HG03575 (cell line): Measurements from ENCODE around the gene CSNK1G2.
"Not testable (repeated sequence)": the region's sequence is repeated elsewhere in the genome, so short reads cannot be mapped to it uniquely, and the experiment has no call there.

ENCODE experiments used
- ATAC-seq: cut with Tn5 transposase; IDR thresholded peaks from one replicate; pipeline ENCODE4 v1.9.1; 2021; ENCODE audit not compliant: unreplicated experiment, insufficient number of reproducible peaks, low FRiP score; ENCODE audit errors: extremely low read depth

Gene CSNK1G2

DNA sequence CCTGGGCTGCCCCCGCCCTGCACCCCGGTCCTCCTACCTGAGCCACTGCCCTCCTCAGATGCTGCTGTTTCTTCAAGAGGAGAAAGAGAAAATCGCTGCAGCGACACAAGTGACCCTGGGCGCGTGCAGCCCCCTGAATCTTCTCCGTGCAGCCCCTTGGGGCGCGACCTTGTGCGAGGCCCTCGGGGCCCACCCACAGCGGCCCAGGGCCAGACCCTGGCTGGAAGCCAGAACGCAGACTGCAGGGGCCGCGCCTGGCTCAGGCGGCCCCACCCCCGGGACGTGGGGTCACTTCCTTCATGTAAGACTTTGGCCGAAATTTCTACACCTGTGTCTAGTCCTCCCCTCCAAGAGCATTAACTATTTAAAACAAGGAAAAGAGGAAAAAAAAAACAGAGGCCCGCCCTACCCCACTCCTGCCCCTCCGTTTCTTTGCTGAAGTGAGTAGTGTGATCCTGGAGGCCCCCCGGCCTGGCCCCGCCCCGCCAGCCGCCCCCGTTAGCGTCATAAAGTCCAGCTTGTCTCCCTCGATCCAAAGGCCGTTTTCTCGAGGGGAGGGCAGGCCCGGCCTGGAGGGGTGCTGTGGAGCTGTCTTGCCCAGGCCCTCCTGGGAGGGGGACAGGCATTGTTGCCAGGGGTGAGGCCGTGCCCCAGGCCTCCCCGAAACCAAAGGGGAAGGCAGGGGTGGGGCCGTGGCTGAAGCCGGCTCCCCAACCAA is 39.3 kb downstream of the CSNK1G2 start:
- no peak for ATAC-seq

DNA sequence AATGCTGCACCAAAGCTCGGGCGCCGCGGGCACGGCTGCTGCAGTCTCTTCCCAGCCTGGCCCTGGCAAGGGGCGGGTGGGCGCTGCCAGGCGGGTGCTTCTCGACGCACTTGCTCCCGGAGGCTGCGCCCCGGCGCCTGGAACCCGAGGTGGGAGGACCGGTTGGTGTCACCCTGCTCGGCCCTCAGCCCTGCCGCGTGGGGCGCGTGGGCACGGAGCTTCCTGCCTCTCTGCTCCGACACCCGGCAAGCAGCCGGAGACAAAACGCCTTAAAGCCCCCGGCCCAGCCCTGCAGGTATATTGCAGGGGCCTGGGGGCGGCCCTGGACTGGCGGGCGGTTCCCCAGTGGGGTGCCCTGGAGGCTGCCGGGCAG is 39.8 kb downstream of the CSNK1G2 start:
- ATAC-seq = no peak

DNA sequence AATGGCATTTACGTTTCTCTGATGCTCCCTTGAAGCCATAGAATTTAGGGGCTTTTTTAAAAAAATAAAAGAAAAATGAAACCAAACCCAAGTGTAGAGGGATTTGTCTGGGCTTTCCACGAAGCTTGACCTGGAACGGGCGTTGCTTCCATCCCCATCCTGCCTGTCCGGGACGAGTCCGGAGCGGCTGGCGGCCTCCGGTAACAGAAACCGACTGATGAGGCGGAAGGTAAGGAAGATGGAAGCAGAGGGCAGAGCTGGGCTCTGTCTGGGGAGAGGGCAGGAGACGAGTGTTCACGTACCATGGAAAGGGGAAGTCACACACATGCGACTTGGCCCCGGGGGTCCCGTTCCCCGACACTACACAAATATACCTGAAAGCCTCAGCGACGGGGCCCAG is 40.3 kb downstream of the CSNK1G2 start:
- ATAC-seq = no peak

DNA sequence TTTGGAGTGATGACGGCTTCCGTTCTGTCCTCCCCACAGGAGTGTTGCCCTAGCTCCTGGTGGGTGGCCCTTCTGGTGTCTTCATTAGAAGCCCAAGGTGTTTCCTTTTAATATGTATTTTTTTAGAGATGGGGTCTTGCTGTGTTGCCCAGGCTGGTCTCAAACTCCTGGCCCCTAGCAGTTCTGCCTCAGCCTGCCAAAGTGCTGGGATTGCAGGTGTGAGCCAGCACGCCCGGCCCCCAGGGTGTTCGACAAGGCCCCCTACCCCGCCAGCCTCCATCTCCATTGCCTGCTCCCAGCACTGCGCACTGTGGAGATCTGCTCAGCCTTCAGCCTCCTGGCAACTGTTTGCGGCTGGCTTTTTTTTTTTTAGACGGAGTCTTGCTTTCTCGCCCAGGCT is 43.4 kb downstream of the CSNK1G2 start:
- ATAC-seq = no peak

DNA sequence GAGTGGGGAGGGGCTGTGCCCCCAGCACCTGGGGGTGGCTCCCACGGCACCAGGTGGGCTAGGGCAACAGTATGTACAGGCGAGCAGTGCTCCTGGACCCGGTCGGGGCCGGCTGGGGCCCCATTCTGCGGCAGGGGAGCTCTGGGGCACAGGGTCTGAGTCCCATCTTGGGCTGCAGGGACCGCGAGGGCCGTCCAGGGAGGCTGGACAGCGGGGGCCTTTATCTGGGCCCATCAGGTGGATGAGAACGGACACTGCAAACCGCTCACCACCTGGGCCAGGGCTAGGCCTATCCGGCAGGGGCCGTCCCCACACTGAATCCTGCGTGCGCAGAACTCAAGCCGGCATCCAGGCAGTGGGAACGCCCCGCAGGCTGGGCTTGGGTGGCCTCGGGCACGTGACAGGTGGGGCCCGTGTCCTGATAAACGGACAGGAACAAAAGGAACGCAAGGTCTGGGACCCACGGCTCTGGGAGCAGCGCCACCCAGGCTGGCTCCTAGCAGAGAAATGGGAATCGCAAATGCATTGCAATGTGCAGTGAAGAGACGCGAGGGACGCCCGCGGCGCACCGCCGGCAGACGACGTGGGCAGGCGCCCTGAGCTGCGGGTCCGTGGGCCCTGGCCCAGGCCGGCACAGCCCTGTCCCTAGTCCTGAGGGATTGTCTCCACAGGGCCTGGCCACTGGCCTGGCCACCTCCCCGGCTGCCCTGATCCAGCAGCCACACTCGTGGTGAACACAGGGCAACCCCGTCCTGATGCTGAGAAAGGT is 44.8 kb downstream of the CSNK1G2 start:
- no peak for ATAC-seq

DNA sequence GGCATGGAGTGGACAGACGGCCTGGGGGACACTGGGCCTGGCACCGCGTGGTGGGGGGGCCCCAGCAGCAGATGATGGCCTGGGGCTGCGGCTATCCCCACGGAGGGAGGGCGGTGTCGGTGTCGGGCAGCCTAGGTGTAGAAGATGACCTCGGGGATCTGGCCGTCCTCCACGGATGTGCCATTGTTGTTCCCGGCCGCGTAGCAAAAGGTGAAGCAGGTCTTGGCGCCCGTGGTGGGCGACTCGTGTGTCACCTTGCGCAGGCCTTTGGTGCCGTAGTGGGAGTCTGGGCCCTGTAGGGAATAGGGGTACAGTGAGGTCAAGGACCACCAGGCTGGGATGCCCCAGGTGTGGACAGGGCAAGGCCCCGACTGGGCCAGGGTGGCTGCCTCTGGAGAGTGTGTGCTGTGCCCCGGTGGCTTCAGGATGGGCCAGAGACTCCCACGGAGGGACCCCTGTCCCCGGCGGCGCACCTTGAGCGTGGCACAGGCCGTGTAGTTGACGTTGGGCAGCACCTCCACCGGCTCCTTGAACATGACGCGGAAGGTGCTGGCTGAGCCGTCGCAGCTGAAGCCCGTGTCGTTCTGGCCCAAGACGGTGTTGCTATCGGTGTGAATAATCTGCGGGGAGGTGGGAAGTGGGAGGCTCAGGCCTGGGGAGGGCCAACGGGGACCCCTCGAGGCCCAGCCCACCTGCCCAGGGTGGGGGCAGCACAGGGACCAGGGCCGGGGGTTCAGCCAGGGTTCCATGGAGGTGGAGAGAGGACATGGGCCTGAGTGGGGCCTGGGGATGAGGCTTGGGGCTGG is 45.6 kb downstream of the CSNK1G2 start:
- ATAC-seq = no peak

DNA sequence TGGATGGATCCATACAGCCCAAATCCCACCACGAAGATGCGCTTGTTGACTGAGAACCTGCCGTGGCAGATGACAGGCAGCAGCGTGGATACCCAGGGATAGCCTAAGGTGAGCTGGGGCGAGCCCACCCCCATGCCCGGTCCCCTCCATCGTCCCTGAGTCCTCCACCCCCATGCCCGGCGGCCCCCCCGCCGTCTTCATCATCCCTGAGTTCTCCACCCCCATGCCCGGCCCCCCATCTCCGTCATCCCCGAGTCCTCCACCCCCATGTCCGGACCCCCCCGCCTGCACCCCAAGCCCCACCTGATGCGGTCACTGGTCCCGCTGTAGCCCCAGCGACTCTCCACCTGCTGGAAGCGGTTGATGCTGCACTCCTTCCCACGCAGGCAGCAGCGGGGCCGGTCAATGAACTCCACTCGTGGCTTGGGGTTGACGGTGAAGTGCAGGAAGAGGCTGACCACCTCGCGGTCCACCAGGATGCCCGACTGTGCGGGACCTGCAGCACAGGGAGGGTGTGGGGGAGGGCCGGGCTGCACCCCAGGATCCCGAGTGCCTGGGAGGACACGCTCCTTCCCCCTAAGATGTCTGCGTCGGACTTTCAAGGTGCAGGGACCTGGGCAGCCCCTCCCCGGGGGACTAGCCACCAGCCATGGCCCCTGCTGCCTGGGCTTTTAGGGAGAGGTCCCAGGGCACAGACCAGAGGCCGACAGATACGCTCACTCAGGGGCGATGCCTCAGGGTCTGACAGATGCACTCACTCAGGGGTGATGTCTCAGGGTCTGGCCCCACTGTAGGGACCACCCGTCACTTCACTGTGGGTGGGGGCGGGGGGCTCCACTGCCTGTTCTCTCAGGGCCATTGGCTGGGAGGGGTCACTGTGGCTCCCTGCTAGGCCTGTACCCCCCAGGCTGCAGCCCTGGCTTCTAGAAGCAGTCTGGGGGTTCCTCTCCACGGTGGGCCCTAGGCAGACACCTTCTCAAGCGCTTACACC is 46.5 kb downstream of the CSNK1G2 start:
- ATAC-seq = no peak

DNA sequence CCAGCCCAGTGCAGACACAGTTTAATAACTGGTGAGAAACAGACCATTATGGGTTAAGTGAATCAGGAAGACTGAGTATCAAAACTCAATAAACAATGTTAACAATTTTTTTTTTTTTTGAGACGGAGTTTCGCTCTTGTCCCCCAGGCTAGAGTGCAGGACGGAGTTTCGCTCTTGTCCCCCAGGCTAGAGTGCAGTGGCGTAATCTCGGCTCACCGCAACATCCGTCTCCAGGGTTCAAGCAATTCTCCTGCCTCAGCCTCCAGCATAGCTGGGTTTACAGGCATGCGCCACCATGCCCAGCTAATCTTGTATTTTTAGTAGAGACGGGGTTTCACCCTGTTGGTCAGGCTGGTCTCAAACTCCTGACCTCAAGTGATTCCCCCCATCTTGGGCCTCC is 47.5 kb downstream of the CSNK1G2 start:
- not testable (repeated sequence) for ATAC-seq

DNA sequence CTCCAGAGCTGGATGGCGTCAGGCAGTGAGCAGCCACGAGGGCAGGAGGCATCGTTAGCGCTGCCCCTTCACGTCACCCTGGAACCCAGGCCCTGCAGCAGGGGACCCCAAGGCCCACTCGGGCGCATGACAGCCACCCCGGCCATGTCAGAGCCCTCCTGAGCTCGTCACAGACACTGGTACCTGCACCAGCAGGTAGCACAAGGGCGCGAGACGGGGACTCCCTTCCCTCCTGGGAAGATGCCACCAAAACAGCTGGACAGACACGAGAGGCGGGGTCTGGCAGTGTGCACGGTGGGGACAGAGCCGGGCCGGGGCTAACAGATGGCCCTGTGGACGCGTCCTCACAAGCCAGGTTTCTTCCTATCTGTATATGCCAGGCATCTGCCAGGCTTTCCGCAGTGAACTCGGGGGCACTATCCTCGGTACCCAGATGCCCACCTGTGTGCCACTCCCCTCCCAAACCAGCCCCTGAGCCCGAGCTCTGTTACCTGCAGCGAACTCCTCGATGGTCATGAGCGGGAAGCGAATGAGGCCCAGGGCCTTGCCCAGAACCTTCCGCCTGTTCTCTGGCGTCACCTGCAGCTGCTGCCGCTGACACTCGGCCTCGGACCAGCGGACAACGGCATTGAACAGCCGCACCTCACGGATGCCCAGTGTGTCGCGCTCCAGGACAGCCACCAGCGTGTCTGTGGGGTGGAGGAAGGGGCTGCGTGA is 48.7 kb downstream of the CSNK1G2 start:
- ATAC-seq = no peak

DNA sequence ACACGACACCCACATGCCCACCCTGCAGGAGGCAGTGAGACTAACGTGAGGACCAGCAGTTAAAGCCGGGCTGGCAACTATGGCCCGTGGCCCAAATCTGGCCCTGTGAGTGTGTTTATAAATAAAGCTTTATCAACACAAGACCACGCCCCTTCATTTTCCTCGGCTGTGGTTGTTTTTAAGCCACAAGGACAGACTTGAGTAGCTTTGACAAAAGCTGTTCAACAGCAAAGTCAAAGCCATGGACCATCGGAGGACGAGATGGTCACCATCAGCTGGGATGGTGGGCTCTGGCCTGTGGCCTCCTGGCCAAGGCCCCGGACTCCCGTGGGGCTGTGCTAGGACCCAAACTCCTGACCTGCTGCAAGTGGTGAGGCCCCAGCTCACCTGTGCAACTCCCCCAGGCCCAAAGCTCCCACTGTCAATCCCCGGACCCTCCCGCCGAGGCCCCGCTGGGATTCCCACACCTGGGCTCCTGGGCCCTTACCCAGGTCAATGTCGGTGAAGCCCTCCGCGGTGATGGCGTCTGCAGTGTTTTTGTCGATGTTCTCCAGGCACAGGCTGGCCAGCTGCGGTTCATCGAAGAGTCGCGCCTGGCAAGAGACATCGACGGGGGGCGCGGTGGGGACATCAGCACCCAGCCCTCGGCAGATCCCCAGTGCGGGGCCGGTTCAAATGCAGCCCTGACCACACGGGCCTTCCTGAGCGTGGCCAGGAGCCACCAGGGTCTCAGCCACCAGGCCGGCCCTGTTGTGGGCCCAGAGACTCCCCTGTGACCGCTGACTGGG is 49.5 kb downstream of the CSNK1G2 start:
- no peak for ATAC-seq

DNA sequence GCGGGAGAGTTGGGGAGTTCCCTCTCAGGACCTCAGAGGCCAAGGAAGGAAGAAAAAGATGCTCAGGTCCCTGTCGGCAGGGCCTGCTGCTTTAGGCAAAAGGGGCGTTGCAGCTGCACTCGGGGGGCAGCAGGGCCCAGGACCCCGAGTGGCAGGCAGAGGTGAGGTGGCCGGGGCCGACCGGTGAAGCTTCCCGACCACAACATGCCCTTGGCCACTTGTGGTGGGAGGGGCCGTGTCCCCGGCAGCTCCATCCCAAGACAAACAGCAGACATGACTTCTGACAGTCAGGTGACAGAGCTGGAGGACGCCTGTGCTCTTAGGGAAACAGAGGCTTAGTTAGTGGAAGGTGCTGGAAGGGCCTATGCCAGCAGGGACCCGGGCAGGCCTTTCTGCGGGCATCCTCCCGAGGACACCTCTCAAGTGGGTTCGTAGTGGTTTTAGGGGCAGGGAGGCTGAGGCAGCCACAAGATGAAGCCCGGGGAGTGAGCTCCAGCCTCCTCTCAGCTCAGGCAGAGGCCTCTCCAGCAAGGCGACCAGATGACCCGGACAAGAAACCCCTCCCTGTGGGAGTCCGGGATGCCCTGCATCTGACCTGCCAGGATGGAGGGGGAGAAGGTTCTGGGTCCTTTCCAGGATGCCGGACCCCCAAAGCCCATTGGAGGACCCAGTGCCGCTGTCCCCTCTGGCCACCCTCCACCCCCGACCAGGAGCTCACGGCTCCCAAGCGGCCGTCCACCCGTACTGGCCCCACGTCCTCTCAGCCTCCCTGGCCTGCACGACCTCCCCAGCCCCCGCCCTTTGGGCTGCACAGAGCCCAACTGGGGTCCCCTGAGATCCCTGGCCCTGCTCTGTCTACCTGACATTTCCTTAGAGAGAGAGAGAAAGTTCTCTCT is 50.3 kb downstream of the CSNK1G2 start:
- ATAC-seq = no peak

DNA sequence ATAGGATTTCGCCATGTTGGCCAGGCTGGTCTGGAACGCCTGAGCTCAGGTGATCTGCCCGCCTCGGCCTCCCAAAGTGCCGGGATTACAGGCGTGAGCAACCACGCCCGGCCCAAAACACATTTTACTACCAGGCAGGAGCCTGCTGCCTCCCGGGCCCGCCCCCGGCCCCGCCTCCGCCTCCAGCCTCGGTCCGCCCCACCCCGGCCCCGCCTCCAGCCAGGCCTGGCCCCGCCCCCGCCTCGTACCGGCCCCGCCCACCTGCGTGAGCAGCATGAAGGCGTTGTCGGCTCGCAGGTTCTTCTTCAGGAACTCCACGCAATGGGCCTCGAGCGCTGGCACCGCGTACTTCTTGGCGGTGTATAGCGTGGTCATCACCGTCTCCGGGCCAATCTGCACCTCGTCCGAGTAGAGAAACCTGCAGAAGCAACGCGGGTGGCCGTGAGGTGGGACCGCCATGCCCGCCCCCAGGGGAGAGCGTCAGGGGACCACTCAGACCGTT is 51.8 kb downstream of the CSNK1G2 start:
- no peak for ATAC-seq

DNA sequence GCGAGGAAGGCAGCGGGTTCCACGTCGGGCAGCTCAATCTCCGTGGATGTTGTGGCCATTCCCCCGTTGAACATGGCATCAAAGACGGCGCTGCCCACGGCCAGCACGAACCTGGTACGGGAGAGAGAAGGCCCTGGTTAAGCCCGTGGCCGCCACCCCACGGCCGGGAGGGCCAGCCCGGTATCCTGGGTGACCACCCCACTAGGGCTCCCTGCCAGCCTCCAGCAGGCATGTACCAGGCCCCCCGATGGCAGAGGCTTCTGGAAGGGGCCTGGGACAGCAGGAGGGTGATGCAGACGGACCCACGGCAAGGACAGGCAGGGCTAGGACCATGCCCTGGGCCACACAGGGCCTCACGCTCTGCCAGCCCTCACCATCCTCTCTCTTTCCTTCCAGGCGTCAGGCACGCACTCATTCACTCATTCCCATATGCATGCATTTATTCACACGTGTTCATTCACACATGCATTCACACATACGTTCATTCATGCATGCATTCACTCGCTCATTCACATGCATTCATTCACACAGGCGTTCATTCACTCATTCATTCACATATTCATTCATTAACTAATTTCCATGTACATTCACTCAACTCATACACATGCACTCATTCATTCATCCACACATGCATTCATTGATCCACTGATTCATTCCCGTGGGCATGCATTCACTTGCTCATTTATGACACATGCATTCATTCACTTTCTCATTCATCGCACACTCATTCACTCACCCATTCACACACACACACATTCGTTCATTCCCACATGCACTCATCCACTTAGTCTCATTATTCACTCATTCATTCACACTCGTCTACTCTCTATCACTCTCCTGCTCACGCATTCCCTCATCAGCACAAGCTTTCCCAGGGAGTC is 56.6 kb downstream of the CSNK1G2 start:
- ATAC-seq = no peak

DNA sequence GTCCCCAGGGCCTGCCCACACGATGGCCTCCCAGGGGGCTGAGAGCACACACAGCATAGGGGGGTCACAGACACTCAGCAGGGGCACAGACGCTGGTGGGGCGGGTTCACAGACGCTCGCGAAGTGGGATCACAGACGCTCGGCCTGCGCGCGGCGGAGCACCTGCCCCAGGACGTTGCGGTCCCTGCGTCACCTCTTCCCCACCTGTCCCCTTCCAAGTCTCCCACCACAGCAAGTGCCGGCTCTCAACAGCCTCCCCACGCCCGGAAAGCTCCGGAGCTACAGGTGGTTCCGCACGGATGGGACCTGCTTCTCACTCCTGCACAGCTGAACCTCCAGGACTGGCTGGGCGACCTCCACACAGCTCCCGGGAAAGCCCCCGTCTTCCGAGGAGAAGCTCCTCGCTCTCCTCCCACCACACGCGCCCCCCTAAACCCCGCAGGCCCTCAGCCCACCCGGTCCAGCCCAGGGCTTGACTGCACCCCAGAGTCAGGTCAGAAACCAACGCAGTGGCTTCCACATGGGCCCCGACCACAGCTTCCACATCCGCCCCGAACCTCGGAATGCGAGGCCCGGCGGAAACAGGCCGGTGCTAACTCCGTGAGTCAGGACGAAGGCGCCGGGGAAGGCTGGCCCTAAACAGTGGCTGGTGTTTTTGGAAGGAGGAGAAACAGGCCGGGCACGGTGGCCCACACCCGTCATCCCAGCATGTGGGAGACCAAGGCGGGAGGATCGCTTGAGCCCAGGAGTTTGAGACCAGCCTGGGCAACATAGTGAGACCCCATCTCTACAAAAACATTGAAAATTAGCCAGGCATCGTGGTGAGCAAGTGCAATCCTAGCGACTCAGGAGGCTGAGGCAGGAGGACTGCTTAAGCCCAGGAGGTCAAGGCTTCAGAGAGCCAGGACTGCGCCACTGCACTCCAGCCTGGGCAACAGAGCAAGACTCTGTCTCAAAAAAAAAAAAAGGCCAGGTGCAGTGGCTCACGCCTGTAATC is 58.0 kb downstream of the CSNK1G2 start:
- no peak for ATAC-seq
